Measurements from ENCODE around the gene CR1L.
"Not testable (repeated sequence)": the region's sequence is repeated elsewhere in the genome, so short reads cannot be mapped to it uniquely, and the experiment has no call there.

The CR1L gene

GRCh38 chr1:207766569-207766968 lies 121.6 kb downstream of the CR1L start:
- Histone ChIP-seq H3K4me1 (ENCODE audit: insufficient read depth, low read length, poor library complexity, severe bottlenecking) (no peaks in the 10 kb centered on the region), H3K79me2 (ENCODE audit: insufficient read depth, low read length) (no peaks in the 10 kb centered on the region), H3K27me3 (ENCODE audit: insufficient read depth, low read length, poor library complexity, severe bottlenecking) (no peaks in the 10 kb centered on the region), H3K36me3 (ENCODE audit: insufficient read depth, low read length) (peaks cover 49% of the 10 kb centered on the region), H3F3A (ENCODE audit: low read depth) (no peaks in the 10 kb centered on the region), H3K4me3 (ENCODE audit: low read length, poor library complexity, severe bottlenecking) (no peak overlapping the region), H3K4me2 (ENCODE audit: low read depth, low read length, poor library complexity, severe bottlenecking) (no peak overlapping the region), H3K9me3 (ENCODE audit: insufficient read depth, low read depth, low read length) (no peaks in the 10 kb centered on the region), H3K9me2 (replicated peaks; ENCODE audit: low read depth, low read length) (no peaks in the 10 kb centered on the region), H3K9ac (ENCODE audit: low read depth, low read length, poor library complexity, severe bottlenecking) (no peak overlapping the region), H2AFZ (ENCODE audit: low read length) (no peak overlapping the region), H4K20me1 (ENCODE audit: insufficient read depth, low read length, poor library complexity, severe bottlenecking) (no peaks in the 10 kb centered on the region)
- TF ChIP-seq EZH2phosphoT487 (IDR thresholded peaks at IDR 0.05; ENCODE audit: borderline replicate concordance) = no peak
- no peak for TF ChIP-seq CTCF (conservative IDR thresholded peaks at IDR 0.05; ENCODE audit: low read length)

- H3K4me1 ChIP-seq (ENCODE audit: insufficient read depth, low read length, poor library complexity, severe bottlenecking); H3K4me3 ChIP-seq (ENCODE audit: low read length, poor library complexity, severe bottlenecking); H3K9me3 ChIP-seq (ENCODE audit: insufficient read depth, low read depth, low read length); H2AFZ ChIP-seq (ENCODE audit: low read length); H3K79me2 ChIP-seq (ENCODE audit: insufficient read depth, low read length); H3K27me3 ChIP-seq (ENCODE audit: insufficient read depth, low read length, poor library complexity, severe bottlenecking); H3K9ac ChIP-seq (ENCODE audit: low read depth, low read length, poor library complexity, severe bottlenecking); H3K4me2 ChIP-seq (ENCODE audit: low read depth, low read length, poor library complexity, severe bottlenecking); H3F3A ChIP-seq (ENCODE audit: low read depth); H4K20me1 ChIP-seq (ENCODE audit: insufficient read depth, low read length, poor library complexity, severe bottlenecking); H3K9me2 ChIP-seq (replicated peaks; ENCODE audit: low read depth, low read length): not testable (repeated sequence)
- peaks cover 17% of the 10 kb centered on the region; the same call in 1 of the 2 replicates for H3K36me3 ChIP-seq (ENCODE audit: insufficient read depth, low read length)
Measured at GRCh38 chr1:207770514-207770913, 125.6 kb downstream of the CR1L start.

Data from Loucy (cell line).